GM18520 (cell line): ENCODE results near the gene SAYSD1.

Experiments
- ATAC-seq: cut with Tn5 transposase; IDR thresholded peaks from one replicate; pipeline ENCODE4 v1.9.1; 2021; ENCODE audit not compliant: unreplicated experiment

Gene SAYSD1

GRCh38 chr6:39108041-39108839 lies 6.7 kb downstream of the SAYSD1 start:
- ATAC-seq: no peak

DNA sequence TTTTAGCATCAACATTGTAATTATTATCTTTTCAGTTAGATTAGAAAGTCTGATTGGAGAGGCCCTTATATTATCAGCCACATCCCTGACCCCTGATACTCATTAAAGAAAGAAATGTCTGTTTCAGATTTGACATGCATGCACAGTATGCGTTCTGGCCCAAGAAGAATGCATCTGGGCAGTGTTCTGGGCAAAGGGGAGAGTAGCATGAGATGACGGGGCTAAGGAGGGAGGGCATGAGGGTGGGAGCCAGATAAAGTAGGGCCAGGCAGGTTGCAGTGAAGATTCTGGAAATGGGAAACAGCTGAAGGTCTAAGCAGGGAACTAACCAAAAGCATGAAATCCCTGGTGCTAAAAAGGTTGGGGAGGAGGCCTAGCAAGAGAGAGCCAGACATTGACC lies 7.3 kb downstream of the SAYSD1 start:
- ATAC-seq: no peak

- ATAC-seq: no peak
Measured at GRCh38 chr6:39107034-39107433, 8.0 kb downstream of the SAYSD1 start.

DNA sequence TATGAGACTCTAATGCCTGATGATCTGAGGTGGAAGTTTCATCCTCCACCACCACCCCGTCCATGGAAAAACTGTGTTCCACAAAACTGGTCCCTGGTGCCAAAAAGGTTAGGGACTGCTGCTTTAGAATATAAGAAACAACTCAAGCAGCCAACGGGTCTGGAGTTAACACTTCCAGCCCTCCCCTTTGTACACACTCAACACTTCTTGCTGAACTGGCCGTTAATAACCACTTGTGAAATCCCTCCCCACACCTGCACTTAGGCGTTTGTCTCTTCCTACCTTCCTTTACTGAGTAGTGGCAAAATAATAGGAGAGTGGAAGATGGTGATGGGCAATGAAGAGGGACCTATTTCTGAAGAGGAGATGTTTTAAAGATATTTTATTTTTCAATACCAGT lies 10.5 kb downstream of the SAYSD1 start:
- ATAC-seq: no peak

- no peak for ATAC-seq
Measured at GRCh38 chr6:39102821-39103136, 12.2 kb downstream of the SAYSD1 start.

- ATAC-seq: no peak
Measured at GRCh38 chr6:39102071-39102820, 12.7 kb downstream of the SAYSD1 start.

GRCh38 chr6:39100358-39100757 lies 14.6 kb downstream of the SAYSD1 start:
- no peak for ATAC-seq

- ATAC-seq: no peak
Measured at GRCh38 chr6:39095578-39095977, 19.4 kb downstream of the SAYSD1 start.

DNA sequence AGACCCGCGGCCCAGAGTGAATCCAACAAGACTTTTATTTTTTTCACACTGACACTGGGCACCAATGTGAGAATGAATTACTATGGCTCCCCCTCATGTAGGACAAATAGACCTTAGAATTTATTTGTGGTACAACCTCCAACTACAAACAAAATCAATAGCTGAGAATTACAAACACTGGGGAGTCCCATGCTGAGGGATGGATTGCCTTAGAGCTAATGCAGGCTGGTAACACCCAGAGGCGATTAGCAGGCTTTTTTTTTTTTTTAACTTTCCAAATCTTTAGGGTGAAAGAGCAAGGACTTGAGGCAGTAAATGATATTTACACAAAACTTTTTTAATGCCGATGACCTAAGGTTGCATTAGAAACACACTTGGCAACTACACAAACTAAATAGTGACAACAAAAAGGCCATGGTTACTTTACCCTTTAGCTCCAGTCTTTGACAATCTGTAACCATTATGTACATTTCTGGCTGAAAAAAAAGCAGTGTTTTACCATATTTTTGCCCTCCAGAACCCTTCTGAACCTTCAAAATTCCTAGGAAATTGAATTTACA lies 21.8 kb downstream of the SAYSD1 start:
- no peak for ATAC-seq

GRCh38 chr6:39092124-39092523 lies 22.9 kb downstream of the SAYSD1 start:
- no peak for ATAC-seq

DNA sequence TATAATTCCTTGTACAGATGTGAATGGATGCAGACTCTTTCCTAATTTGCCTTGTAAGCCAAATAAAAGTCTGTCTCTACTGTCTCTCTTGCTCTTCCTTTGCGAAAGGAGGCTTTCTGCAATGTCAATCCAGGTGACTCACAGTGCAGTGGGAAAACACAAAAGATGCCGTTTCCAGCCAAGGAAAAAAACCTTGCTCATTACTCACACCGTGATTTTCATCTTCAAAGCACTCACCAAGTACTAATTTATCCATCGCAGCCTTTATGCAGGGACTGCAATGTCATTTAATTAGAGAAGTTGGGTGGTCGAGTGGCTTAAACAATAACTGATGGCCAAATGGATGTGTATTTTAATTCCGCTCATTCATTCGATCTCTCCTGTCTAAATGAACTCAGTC lies 23.8 kb downstream of the SAYSD1 start:
- no peak for ATAC-seq

DNA sequence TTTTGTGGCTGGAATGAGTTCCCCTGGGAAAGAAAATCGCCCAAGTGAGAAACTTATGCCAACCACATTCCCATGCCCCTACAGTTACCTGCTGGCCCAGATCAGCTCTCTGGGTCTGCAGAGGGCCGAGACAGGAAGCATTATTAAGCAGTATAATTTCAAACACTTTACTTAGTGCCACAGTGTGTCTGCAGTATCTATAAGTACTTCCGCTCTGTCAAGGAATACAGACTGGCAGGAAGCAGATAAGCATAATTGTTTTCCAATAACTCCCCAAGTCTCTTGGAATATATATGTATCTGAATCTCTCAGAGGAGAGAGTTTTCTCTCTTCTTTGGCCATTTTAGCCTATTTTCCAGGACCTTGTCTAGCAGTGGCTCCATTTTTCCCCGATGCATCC lies 24.9 kb downstream of the SAYSD1 start:
- ATAC-seq: no peak

DNA sequence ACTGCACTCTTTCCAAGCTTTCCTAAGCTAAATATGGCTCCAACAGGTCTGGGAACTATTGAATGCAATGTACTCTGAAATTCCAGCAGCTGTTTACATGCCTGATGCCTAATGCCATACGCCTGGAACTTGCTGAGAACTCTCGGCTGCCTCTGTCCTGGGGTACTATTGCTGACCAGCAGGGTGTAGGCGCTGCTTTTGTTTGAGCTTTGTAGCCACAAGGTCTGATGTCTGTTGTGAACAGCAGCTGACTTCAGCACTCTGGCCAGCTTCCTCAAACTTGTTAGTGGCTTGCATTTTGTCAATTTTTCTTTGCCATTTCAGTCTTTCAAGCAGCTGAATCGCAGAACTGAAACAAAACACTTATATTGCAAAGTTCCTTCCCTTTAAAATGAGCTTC lies 26.7 kb downstream of the SAYSD1 start:
- ATAC-seq: no peak

- ATAC-seq: no peak
Measured at GRCh38 chr6:39087197-39087596, 27.8 kb downstream of the SAYSD1 start.

DNA sequence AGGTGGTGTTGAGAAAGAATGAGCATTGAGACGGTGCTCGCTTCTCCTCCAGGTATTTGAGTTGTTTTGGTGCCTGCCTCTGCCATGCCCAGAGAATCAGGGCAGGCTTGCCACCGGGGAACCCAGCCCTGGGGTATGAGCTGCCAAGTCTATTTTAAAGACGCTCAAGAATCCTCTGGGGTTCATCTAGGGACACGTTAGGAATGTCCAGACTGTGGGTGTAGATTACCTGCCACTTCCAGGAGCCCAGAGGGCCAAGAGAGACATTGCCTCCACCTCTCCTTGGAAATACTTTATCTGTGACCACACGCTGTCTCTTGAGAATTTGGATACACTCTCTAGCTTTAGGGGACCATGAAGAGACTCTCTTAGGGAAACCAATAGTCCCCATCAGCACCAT lies 28.3 kb downstream of the SAYSD1 start:
- no peak for ATAC-seq

DNA sequence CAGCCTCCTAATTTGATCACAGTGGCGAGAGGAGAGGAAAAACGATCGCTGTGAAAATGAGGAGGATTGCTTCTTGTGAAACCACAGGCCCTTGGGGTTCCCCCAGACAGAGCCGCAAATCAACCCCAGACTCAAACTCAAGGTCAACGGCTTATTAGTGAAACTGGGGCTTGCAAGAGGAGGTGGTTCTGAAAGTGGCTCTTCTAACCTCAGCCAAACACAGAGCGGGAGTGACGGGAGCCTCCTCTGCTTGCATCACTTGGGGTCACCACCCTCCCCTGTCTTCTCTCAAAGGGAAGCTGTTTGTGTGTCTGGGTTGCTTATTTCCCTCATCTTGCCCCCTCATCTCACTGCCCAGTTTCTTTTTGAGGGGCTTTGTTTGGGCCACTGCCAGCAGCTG lies 28.7 kb downstream of the SAYSD1 start:
- ATAC-seq: peak; percentile 70

DNA sequence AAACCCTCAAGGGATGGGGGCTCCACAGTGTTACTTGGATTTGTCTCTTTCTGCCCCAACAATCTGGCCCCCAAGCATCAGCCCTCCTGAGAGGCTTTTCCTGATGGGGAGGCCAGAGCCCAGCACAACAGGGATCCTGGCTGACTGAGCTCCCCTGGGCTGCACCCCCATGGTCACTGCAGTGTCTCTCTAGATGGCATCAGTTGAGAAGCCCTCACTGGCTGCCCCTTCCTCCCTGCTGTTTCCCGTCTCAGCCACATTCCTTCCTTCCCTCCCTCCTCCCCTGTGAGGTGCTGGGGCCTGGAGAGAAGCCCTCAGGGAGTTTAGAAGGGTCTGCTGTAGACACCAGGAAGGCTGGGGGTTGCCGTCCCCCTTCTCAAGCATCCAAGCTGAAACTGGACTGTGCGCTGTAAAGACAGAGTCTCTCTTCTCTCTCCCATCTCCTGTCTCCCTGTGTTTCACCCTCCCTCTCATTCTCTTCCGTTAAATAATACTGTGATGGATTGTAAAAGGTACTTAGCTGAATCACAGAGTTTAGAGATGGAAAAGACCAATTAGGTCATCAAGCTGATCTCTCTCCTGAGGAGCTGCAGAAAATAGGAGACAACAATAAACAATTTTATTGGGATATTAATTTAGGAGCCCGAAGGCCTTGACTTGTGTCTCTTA lies 29.7 kb downstream of the SAYSD1 start:
- no peak for ATAC-seq

GRCh38 chr6:39084506-39084905 lies 30.5 kb downstream of the SAYSD1 start:
- no peak for ATAC-seq

DNA sequence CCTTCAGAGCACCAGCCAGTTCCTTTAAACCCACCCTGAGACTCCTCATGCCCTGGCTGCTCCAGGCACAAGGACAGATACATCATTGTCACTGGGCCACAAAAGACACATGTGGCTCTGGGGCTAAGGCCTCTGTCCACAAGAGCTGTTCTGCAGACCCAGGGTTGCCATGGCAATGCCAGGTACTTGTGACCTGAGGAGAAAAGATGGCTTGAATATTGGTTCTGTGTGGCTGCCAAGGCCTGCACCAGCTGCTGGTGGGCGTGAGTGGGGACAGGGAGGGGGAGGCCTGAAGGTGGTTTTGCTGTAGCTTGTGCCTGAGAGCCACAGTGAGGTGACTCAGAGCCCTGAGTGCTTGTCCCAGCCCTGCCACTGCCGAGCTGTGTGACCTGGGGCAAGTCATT lies 31.8 kb downstream of the SAYSD1 start:
- no peak for ATAC-seq

GRCh38 chr6:39082310-39082709 lies 32.7 kb downstream of the SAYSD1 start:
- no peak for ATAC-seq

GRCh38 chr6:39080246-39080875 lies 34.6 kb downstream of the SAYSD1 start:
- no peak for ATAC-seq
